Measurements from ENCODE around the gene ARHGAP24.

ARHGAP24 gene

DNA sequence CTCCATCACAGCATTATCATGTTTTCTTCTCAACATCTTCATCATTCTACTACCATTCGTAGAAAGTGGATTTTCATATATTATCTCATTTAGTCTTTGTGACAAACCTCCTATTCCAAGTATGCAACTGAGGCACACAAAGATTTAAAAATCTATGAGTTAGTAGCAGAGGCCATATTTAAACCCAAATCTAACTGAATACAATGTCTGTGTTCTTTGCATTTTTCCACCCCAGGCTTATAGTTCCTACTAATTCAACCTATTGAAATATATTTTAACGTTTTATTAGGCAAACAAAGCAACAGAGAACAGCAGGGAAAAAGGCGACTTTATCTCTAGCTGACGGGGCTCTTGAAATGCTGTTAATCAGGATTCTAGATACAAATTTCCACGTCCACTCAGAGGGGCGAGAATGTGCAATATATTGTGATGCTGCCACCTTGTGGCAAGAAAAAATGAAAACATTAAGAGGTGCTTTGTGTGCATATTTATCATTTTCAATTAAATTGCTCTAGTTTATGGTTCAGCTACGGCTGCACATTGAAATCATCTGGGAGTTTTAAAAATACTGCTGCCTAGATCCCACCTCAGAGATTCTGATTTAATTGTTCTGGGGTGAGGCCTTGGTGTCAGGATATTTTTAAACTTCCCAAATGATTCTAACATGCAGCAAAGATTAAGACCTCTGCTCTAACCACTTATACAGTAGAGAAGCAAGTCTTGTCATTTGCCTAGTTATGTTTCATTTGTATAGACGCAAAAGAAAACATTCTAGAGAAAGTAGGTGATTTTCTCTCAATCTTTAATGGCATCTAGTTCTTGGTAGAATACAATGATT, 569.0 kb downstream of the ARHGAP24 start:
- peak; percentile 43 for DNase-seq

DNA sequence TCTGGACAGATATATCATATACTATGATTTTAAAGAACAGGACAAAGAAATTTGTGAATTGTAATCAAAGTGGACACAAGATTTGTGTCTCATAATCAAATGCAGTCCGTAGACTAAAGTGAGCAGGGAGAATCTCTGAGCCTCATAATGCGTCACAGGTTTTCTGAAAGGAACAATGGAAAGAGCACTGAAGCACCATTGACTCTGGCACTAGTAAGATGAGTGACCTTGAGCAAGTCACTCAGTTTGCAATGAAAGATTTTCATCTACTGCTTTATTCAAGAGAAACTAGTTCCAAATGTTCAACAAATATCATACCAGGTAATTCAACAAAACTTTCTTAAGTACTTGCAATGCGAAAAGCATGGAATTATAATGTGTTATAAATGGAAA, 569.6 kb downstream of the ARHGAP24 start:
- no peak for DNase-seq

- no peak for DNase-seq
Measured at GRCh38 chr4:86048426-86048825, 573.5 kb downstream of the ARHGAP24 start.

- DNase-seq = no peak
Measured at GRCh38 chr4:86050496-86050895, 575.5 kb downstream of the ARHGAP24 start.
